SK-N-MC (cell line): ENCODE results near the gene CCDC71L.

ENCODE experiments used
- DNase-seq: peaks from one replicate; pipeline ENCODE4 v3.0.0-alpha.2; 2011; ENCODE audit warnings: low read depth, low spot score
- H3K27ac ChIP-seq: fragments of 200-600 bp; sonication (generic); 2 replicates; pipeline ENCODE4 v1.5.1; 2016; ENCODE audit warnings: mixed run types
- H3K36me3 ChIP-seq: fragments of 200-600 bp; sonication (generic); 2 replicates; pipeline ENCODE4 v1.6.1; 2017; ENCODE audit warnings: antibody characterized with exemption, low read length, mixed read lengths; ENCODE audit not compliant: insufficient read depth
- H3K4me3 ChIP-seq: fragments of 200-600 bp; sonication (generic); 2 replicates; pipeline ENCODE4 v1.5.1; 2016
- H3K9ac ChIP-seq: fragments of 200-600 bp; sonication (generic); 2 replicates; pipeline ENCODE4 v1.8.0; 2017; ENCODE audit warnings: mixed run types, mixed read lengths; ENCODE audit not compliant: insufficient read length
- H3K9me3 ChIP-seq: fragments of 200-600 bp; sonication (generic); 2 replicates; pipeline ENCODE4 v1.6.1; 2017; ENCODE audit warnings: low read depth, mild to moderate bottlenecking, antibody characterized with exemption, low read length, moderate library complexity, mixed read lengths
- EZH2 ChIP-seq: fragments of 200-600 bp; sonication (generic); IDR thresholded peaks from one replicate; pipeline ENCODE4 v1.6.1; 2017; ENCODE audit warnings: antibody characterized with exemption
- FOXP2 ChIP-seq: optimal IDR thresholded peaks from 2 replicates; pipeline ENCODE3; 2011; ENCODE audit warnings: mild to moderate bottlenecking, moderate library complexity; ENCODE audit not compliant: insufficient read depth; ENCODE audit errors: extremely low read length, control extremely low read depth
- POLR2AphosphoS5 ChIP-seq: IDR thresholded peaks from 2 replicates; pipeline ENCODE4 v1.6.1; 2012; ENCODE audit warnings: mild to moderate bottlenecking, low read depth, low read length, borderline replicate concordance

The CCDC71L gene

GRCh38 chr7:106608661-106609060 is 52.3 kb downstream of the CCDC71L start:
- no peaks in the 10 kb centered on the region for H3K36me3 ChIP-seq
- no peak overlapping the region for H3K9ac ChIP-seq
- TF ChIP-seq EZH2 (no peak), POLR2AphosphoS5 (no peak), FOXP2 (no peak)
- no peak overlapping the region for H3K4me3 ChIP-seq
- H3K9me3 ChIP-seq: no peaks in the 10 kb centered on the region
- no peak overlapping the region for H3K27ac ChIP-seq
- DNase-seq: no peak
